K562 (cell line): ENCODE results near the gene DRAXIN. TPM values are rescaled to one million over a fixed set of nuclear protein-coding genes. Genes with fewer than 3 reads are reported as not detected.
A peak's percentile ranks its signal among the peaks of the same experiment; 100 is the strongest.

Experiments
- CBFA2T3 ChIP-seq: fragments of 450-650 bp; IDR thresholded peaks from 2 replicates; pipeline ENCODE4 v1.6.1; 2017
- CBX5 ChIP-seq: IDR thresholded peaks from 2 replicates; pipeline ENCODE4 v1.6.1; 2014; ENCODE audit warnings: low read depth, borderline replicate concordance
- CREB1 ChIP-seq, 2 experiments: sonication (generic) in 1 of 2; formaldehyde crosslinking in 1 of 2; IDR thresholded peaks; 2 replicates each; pipeline versions ENCODE4 v1.6.1 to v1.8.0; 2012 to 2022; ENCODE audit warnings: inconsistent platforms in 1 of 2, mild to moderate bottlenecking in 1 of 2, missing genetic modification reagents in 1 of 2, moderate library complexity in 1 of 2
- DACH1 ChIP-seq: fragments of 450-650 bp; IDR thresholded peaks from 2 replicates; pipeline ENCODE4 v1.6.1; 2018; ENCODE audit not compliant: partially characterized antibody
- DPF2 ChIP-seq: fragments of 450-650 bp; IDR thresholded peaks from 2 replicates; pipeline ENCODE4 v1.6.1; 2016
- EHMT2 ChIP-seq: fragments of 450-650 bp; IDR thresholded peaks from 2 replicates; pipeline ENCODE4 v1.6.1; 2018; ENCODE audit warnings: antibody characterized with exemption
- EP400 ChIP-seq: fragments of 450-650 bp; IDR thresholded peaks from 2 replicates; pipeline ENCODE4 v1.6.1; 2017; ENCODE audit warnings: antibody characterized with exemption, mild to moderate bottlenecking, moderate library complexity
- EWSR1 ChIP-seq: fragments of 450-650 bp; IDR thresholded peaks from 2 replicates; pipeline ENCODE4 v1.6.1; 2018; ENCODE audit warnings: borderline replicate concordance, mild to moderate bottlenecking, low read depth, moderate library complexity; ENCODE audit not compliant: partially characterized antibody
- FOSL1 ChIP-seq: fragments of 200-800 bp; sonication (Bioruptor generic); conservative IDR thresholded peaks from 2 replicates; pipeline ENCODE4 v1.6.1; 2016; ENCODE audit warnings: missing genetic modification characterization, missing compliant biosample characterization
- PCBP2 ChIP-seq: fragments of 200-400 bp; formaldehyde crosslinking; IDR thresholded peaks from 2 replicates; pipeline ENCODE4 v1.6.1; 2018; ENCODE audit warnings: low read length, low read depth, mild to moderate bottlenecking, moderate library complexity; ENCODE audit not compliant: poor library complexity, severe bottlenecking
- PREB ChIP-seq: sonication (generic); formaldehyde crosslinking; IDR thresholded peaks from 2 replicates; pipeline ENCODE4 v1.8.1; 2023; ENCODE audit warnings: mild to moderate bottlenecking, missing genetic modification reagents
- RB1 ChIP-seq: fragments of 450-650 bp; IDR thresholded peaks from 2 replicates; pipeline ENCODE4 v1.6.1; 2017; ENCODE audit warnings: low read depth, mild to moderate bottlenecking
- SMAD2 ChIP-seq: fragments of 150-350 bp; IDR thresholded peaks from 2 replicates; pipeline ENCODE4 v1.6.1; 2014; ENCODE audit warnings: low read depth, mild to moderate bottlenecking, low read length
- SRSF3 ChIP-seq: fragments of 200-400 bp; formaldehyde crosslinking; IDR thresholded peaks from 2 replicates; pipeline ENCODE4 v1.6.1; 2016; ENCODE audit warnings: mild to moderate bottlenecking, low read length, moderate library complexity; ENCODE audit not compliant: insufficient read depth
- TEAD1 ChIP-seq, 2 experiments: fragments of 450-650 bp in 1 of 2; sonication (generic) in 1 of 2; formaldehyde crosslinking; IDR thresholded peaks; 2 replicates each; pipeline versions ENCODE4 v1.4.0 to v1.8.0; 2020 to 2022; ENCODE audit warnings: mild to moderate bottlenecking in 2 of 2, missing genetic modification reagents in 1 of 2
- USF1 ChIP-seq: sonication (generic); formaldehyde crosslinking; IDR thresholded peaks from 2 replicates; pipeline ENCODE4 v1.9.0; 2022; ENCODE audit warnings: mild to moderate bottlenecking, missing genetic modification reagents
- WHSC1 ChIP-seq: IDR thresholded peaks from one replicate; pipeline ENCODE4 v1.6.1; 2012; ENCODE audit warnings: low read length, control low read depth, inconsistent platforms
- ZBTB33 ChIP-seq: sonication (generic); formaldehyde crosslinking; IDR thresholded peaks from 2 replicates; pipeline ENCODE4 v1.8.1; 2023; ENCODE audit warnings: mild to moderate bottlenecking, missing genetic modification reagents
- ZFP36 ChIP-seq: fragments of 150-350 bp; IDR thresholded peaks from 2 replicates; pipeline ENCODE4 v1.6.1; 2018; ENCODE audit warnings: low read length, low read depth; ENCODE audit not compliant: partially characterized antibody
- ZNF780A ChIP-seq: fragments of 250-450 bp; sonication (Bioruptor Pico); IDR thresholded peaks from 2 replicates; pipeline ENCODE4 v1.5.0; 2021; ENCODE audit warnings: mild to moderate bottlenecking
- polyA plus RNA-seq, 8 experiments: library from polyadenylated mRNA; depleted of rRNA in 4 of 8; stranded (reverse) in 5 of 8; unstranded in 3 of 8; fragments of >200 nt; fragmentation: Nextera tagmentation in 2 of 8; fragmentation: Illumina TruSeq in 1 of 8; extraction: Ambion mirVana in 2 of 8; extraction: Trizol in 1 of 8; gene quantifications; 2 replicates each; pipeline versions ENCODE4 v1.2.1 to v1.2.3, GENCODE V29; 2011 to 2014; ENCODE audit warnings: inconsistent platforms in 1 of 8, missing spikeins in 1 of 8
- total RNA-seq, 7 experiments: library from RNA; depleted of rRNA in 6 of 7; stranded (reverse); fragments of >200 nt in 6 of 7; fragmentation: Illumina TruSeq in 2 of 7; extraction: Trizol in 2 of 7; gene quantifications; 2 replicates each; pipeline versions ENCODE4 v1.2.1 to v1.2.3, GENCODE V29; 2011 to 2021; ENCODE audit warnings: low replicate concordance in 1 of 7
- TF ChIP-seq, protein P1 (sequence below): fragments of 250-450 bp; sonication (Bioruptor Pico); IDR thresholded peaks from 2 replicates; pipeline ENCODE4 v1.4.0; 2020; ENCODE audit warnings: mild to moderate bottlenecking, moderate library complexity
- TF ChIP-seq, protein P2 (sequence below): sonication (generic); formaldehyde crosslinking; IDR thresholded peaks from 2 replicates; pipeline ENCODE4 v1.8.0; 2023; ENCODE audit warnings: mild to moderate bottlenecking, missing genetic modification reagents

DRAXIN gene
- total and polyA plus RNA-seq, 9 of the 15 experiments (the other 6 are each of a cell fraction or from before 2014, with no cell fraction given) = 0.01 to 0.04 (median 0.01) TPM; not detected in 6

- TF ChIP-seq, protein P1, sequence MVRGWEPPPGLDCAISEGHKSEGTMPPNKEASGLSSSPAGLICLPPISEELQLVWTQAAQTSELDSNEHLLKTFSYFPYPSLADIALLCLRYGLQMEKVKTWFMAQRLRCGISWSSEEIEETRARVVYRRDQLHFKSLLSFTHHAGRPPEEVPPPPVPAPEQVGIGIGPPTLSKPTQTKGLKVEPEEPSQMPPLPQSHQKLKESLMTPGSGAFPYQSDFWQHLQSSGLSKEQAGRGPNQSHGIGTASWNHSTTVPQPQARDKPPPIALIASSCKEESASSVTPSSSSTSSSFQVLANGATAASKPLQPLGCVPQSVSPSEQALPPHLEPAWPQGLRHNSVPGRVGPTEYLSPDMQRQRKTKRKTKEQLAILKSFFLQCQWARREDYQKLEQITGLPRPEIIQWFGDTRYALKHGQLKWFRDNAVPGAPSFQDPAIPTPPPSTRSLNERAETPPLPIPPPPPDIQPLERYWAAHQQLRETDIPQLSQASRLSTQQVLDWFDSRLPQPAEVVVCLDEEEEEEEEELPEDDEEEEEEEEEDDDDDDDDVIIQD (CRISPR knock-in tag) = no peak
- no peak for TF ChIP-seq ZNF780A (CRISPR knock-in tag)
- peak; percentile 83 for TF ChIP-seq DPF2
- no peak for TF ChIP-seq SRSF3
- no peak for TF ChIP-seq ZBTB33 (CRISPR knock-in tag)
- TF ChIP-seq PCBP2 = no peak
- no peak for TF ChIP-seq PREB (CRISPR knock-in tag)
- no peak for TF ChIP-seq CBX5
- TF ChIP-seq RB1 = no peak
- no peak for TF ChIP-seq EHMT2
- TF ChIP-seq TEAD1 (CRISPR knock-in tag; IDR thresholded peaks at IDR 0.05) = no peak
- peak; percentile 30 for TF ChIP-seq ZFP36
- no peak for TF ChIP-seq FOSL1
- no peak for TF ChIP-seq EP400
- TF ChIP-seq SMAD2 = no peak
- no peak for TF ChIP-seq EWSR1
- TF ChIP-seq CREB1 (IDR thresholded peaks at IDR 0.05) = no peak
- no peak for TF ChIP-seq CREB1 (CRISPR knock-in tag; IDR thresholded peaks at IDR 0.05)
- peak; percentile 28; the same call in 1 of the 2 replicates for TF ChIP-seq USF1
- peak; percentile 92 for TF ChIP-seq CBFA2T3
- peak; percentile 10 for TF ChIP-seq DACH1
- TF ChIP-seq, protein P2, sequence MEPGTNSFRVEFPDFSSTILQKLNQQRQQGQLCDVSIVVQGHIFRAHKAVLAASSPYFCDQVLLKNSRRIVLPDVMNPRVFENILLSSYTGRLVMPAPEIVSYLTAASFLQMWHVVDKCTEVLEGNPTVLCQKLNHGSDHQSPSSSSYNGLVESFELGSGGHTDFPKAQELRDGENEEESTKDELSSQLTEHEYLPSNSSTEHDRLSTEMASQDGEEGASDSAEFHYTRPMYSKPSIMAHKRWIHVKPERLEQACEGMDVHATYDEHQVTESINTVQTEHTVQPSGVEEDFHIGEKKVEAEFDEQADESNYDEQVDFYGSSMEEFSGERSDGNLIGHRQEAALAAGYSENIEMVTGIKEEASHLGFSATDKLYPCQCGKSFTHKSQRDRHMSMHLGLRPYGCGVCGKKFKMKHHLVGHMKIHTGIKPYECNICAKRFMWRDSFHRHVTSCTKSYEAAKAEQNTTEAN (CRISPR knock-in tag) = no peak
- no peak for TF ChIP-seq WHSC1
Measured at GRCh38 chr1:11697188-11697892, 5.8 kb downstream of the DRAXIN start (continued).
